Tibial artery (tissue), 4 donors: Measurements from ENCODE around the gene SLC9A9.

Experiments used
- DNase-seq, 2 donors: peaks; one replicate each; pipeline ENCODE4 v3.0.0-alpha.2; 2019
- H3K27ac ChIP-seq, 2 donors: fragments of 200-600 bp; sonication (generic) in 1 of 2; 1 replicate in 1 of 2; 2 replicates in 1 of 2; pipeline ENCODE4 v1.5.1; 2018 to 2019; ENCODE audit warnings: mild to moderate bottlenecking in 1 of 2
- H3K27me3 ChIP-seq, 2 donors: fragments of 200-600 bp; sonication (generic) in 1 of 2; one replicate each; pipeline versions ENCODE4 v1.5.1 to v1.6.0; 2016 to 2019
- H3K36me3 ChIP-seq, 3 donors: fragments of 200-600 bp; sonication (generic) in 2 of 3; one replicate each; pipeline ENCODE4 v1.5.1; 2016 to 2019; ENCODE audit warnings: mild to moderate bottlenecking in 2 of 3
- H3K4me1 ChIP-seq, 4 donors: fragments of 200-600 bp; sonication (generic) in 2 of 4; 1 replicate in 3 of 4; 2 replicates in 1 of 4; pipeline ENCODE4 v1.5.1; 2016 to 2019
- H3K4me3 ChIP-seq, 2 donors: fragments of 200-600 bp; sonication (generic) in 1 of 2; 1 replicate in 1 of 2; 2 replicates in 1 of 2; pipeline ENCODE4 v1.5.1; 2018 to 2019; ENCODE audit warnings: mild to moderate bottlenecking in 2 of 2
- H3K9me3 ChIP-seq, 3 donors: fragments of 200-600 bp; sonication (generic) in 1 of 3; one replicate each; pipeline ENCODE4 v1.5.1; 2016 to 2019
- CTCF ChIP-seq, 2 experiments: fragments of 200-600 bp in 1 of 2; fragments of 450-650 bp in 1 of 2; IDR thresholded peaks; one replicate each; pipeline ENCODE4 v1.5.1; 2017 to 2019; ENCODE audit warnings: antibody characterized with exemption in 2 of 2, mild to moderate bottlenecking in 1 of 2, moderate library complexity in 1 of 2
- intact Hi-C: fragments of 100-400 bp; cut with DNase I; formaldehyde crosslinking; loops from one replicate; pipeline ENCODE4 v1.15.0; 2023; ENCODE audit warnings: low total_unique reads

SLC9A9 gene

GRCh38 chr3:143332026-143332425, 516.2 kb downstream of the SLC9A9 start:
- H3K4me1 ChIP-seq = peaks cover 0 to 21% (median under 1%) of the 10 kb centered on the region in 4 donors
- H3K27me3 ChIP-seq = no peaks in the 10 kb centered on the region
- no peak for DNase-seq
- intact Hi-C loops = no loop called here
- no peak for TF ChIP-seq CTCF (IDR thresholded peaks at IDR 0.05)
- H3K27ac ChIP-seq = no peak overlapping the region
- no peaks in the 10 kb centered on the region for H3K36me3 ChIP-seq
- no peak overlapping the region for H3K4me3 ChIP-seq
- H3K9me3 ChIP-seq = no peaks in the 10 kb centered on the region

- H3K36me3 ChIP-seq = no peaks in the 10 kb centered on the region
- no peak for DNase-seq
Measured at GRCh38 chr3:143331350-143331749, 516.9 kb downstream of the SLC9A9 start.

GRCh38 chr3:143330296-143330868, 517.9 kb downstream of the SLC9A9 start:
- Histone ChIP-seq H3K4me1 (peaks cover 0 to 21% (median 0%) of the 10 kb centered on the region in 4 donors), H3K36me3 (no peaks in the 10 kb centered on the region), H3K27me3 (no peaks in the 10 kb centered on the region), H3K4me3 (no peak overlapping the region), H3K27ac (no peak overlapping the region), H3K9me3 (no peaks in the 10 kb centered on the region)
- DNase-seq = no peak
- TF ChIP-seq CTCF (IDR thresholded peaks at IDR 0.05) = no peak
- intact Hi-C loops = no loop called here

More at GRCh38 chr3:143331350-143331749, 516.9 kb downstream of the SLC9A9 start:
- Histone ChIP-seq H3K9me3 (no peaks in the 10 kb centered on the region), H3K4me3 (no peak overlapping the region), H3K4me1 (peaks cover 0 to 21% (median 0%) of the 10 kb centered on the region in 4 donors), H3K27me3 (no peaks in the 10 kb centered on the region), H3K27ac (no peak overlapping the region)
- intact Hi-C loops = no loop called here
- TF ChIP-seq CTCF (IDR thresholded peaks at IDR 0.05) = no peak

- Histone ChIP-seq H3K9me3 (no peaks in the 10 kb centered on the region), H3K27ac (no peak overlapping the region), H3K4me3 (no peak overlapping the region), H3K4me1 (peaks cover 0 to 21% (median 0%) of the 10 kb centered on the region in 4 donors), H3K36me3 (no peaks in the 10 kb centered on the region), H3K27me3 (no peaks in the 10 kb centered on the region)
- no peak for DNase-seq
- intact Hi-C loops = no loop called here
- no peak for TF ChIP-seq CTCF (IDR thresholded peaks at IDR 0.05)
Measured at GRCh38 chr3:143329567-143330211, 518.6 kb downstream of the SLC9A9 start.

- intact Hi-C loops = no loop called here
- Histone ChIP-seq H3K27me3 (no peaks in the 10 kb centered on the region), H3K4me1 (peaks cover 0 to 21% (median 0%) of the 10 kb centered on the region in 4 donors), H3K27ac (no peak overlapping the region), H3K36me3 (no peaks in the 10 kb centered on the region), H3K9me3 (no peaks in the 10 kb centered on the region), H3K4me3 (no peak overlapping the region)
- no peak for TF ChIP-seq CTCF (IDR thresholded peaks at IDR 0.05)
- DNase-seq = no peak
Measured at GRCh38 chr3:143328451-143328850, 519.8 kb downstream of the SLC9A9 start.
